Measurements from ENCODE around the gene KIAA0232.
A peak's percentile ranks its signal among the peaks of the same experiment; 100 is the strongest.
"Not testable (repeated sequence)": the region's sequence is repeated elsewhere in the genome, so short reads cannot be mapped to it uniquely, and the experiment has no call there.

The KIAA0232 gene

GRCh38 chr4:6797368-6797767 lies 14.8 kb downstream of the KIAA0232 start:
- peaks cover 16% of the 10 kb centered on the region for H3K4me1 ChIP-seq (ENCODE audit: control insufficient read depth, insufficient read depth, low read length)
- H3K27me3 ChIP-seq (replicated peaks; ENCODE audit: control insufficient read depth, insufficient read depth, low read length); DNase-seq (ENCODE audit: low read depth); H3K4me3 ChIP-seq (ENCODE audit: low read length); H3K9me3 ChIP-seq (ENCODE audit: control insufficient read depth, low read length); H3K9ac ChIP-seq (ENCODE audit: low read length); H3K36me3 ChIP-seq (ENCODE audit: control insufficient read depth, insufficient read depth, low read length, severe bottlenecking): not testable (repeated sequence)

GRCh38 chr4:6799091-6799490 lies 16.6 kb downstream of the KIAA0232 start:
- peaks cover 3% of the 10 kb centered on the region for H3K36me3 ChIP-seq (ENCODE audit: control insufficient read depth, insufficient read depth, low read length, severe bottlenecking)
- no peaks in the 10 kb centered on the region for H3K27me3 ChIP-seq (replicated peaks; ENCODE audit: control insufficient read depth, insufficient read depth, low read length)
- H3K9ac ChIP-seq (ENCODE audit: low read length), result no peak overlapping the region
- peaks cover 7% of the 10 kb centered on the region for H3K4me1 ChIP-seq (ENCODE audit: control insufficient read depth, insufficient read depth, low read length)
- H3K9me3 ChIP-seq (ENCODE audit: control insufficient read depth, low read length), result no peaks in the 10 kb centered on the region
- no peak for DNase-seq (ENCODE audit: low read depth)
- H3K4me3 ChIP-seq (ENCODE audit: low read length), result no peak overlapping the region

DNA sequence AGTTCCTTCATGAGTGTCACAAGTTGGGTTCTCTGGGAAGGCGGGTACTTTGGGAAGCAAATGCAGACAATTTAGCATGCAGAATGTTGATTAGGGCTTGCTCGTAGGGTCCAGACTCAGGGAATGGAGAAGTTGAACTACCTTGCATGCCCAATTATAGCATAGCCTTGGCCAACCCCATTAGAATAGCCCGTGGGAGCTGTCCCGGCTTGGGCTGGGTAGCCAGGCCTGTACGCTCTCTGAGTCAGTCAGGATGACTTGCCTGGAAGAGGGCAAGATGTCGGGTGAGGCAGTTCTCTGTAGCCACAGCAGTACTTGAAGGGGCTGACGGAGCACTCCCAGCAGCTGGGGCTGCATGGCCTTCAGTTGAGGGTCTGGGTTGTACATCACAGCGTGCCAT lies 19.5 kb downstream of the KIAA0232 start:
- Histone ChIP-seq H3K36me3 (ENCODE audit: control insufficient read depth, insufficient read depth, low read length, severe bottlenecking) (peaks cover 3% of the 10 kb centered on the region), H3K4me3 (ENCODE audit: low read length) (no peak overlapping the region), H3K4me1 (ENCODE audit: control insufficient read depth, insufficient read depth, low read length) (peaks cover 11% of the 10 kb centered on the region), H3K9ac (ENCODE audit: low read length) (no peak overlapping the region), H3K27me3 (replicated peaks; ENCODE audit: control insufficient read depth, insufficient read depth, low read length) (no peaks in the 10 kb centered on the region), H3K9me3 (ENCODE audit: control insufficient read depth, low read length) (no peaks in the 10 kb centered on the region)
- no peak for DNase-seq (ENCODE audit: low read depth)

DNA sequence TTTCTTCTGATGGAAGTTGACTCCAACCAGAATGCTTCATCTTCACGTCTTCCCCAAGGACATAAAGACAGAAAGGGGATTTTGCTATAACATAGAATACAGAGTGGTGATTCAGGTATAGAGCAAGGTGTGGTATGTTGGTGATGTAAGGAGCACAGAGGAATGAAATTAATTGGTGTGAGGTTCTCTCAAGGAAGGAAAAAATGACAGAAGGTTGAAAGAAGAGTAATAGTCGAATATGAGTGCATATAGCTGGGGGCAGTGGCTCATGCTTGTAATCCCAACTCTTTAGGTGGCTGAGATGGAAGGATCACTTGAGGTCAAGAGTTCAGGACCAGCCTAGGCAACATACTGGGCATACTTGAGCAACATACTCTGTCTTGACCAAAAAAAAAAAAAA lies 20.1 kb downstream of the KIAA0232 start:
- Histone ChIP-seq H3K4me1 (ENCODE audit: control insufficient read depth, insufficient read depth, low read length) (peaks cover 17% of the 10 kb centered on the region), H3K9ac (ENCODE audit: low read length) (no peak overlapping the region), H3K9me3 (ENCODE audit: control insufficient read depth, low read length) (no peaks in the 10 kb centered on the region), H3K36me3 (ENCODE audit: control insufficient read depth, insufficient read depth, low read length, severe bottlenecking) (peaks cover 3% of the 10 kb centered on the region), H3K27me3 (replicated peaks; ENCODE audit: control insufficient read depth, insufficient read depth, low read length) (no peaks in the 10 kb centered on the region), H3K4me3 (ENCODE audit: low read length) (no peak overlapping the region)
- DNase-seq (ENCODE audit: low read depth), result no peak

GRCh38 chr4:6803246-6803645 lies 20.7 kb downstream of the KIAA0232 start:
- no peaks in the 10 kb centered on the region for H3K9me3 ChIP-seq (ENCODE audit: control insufficient read depth, low read length)
- no peak for DNase-seq (ENCODE audit: low read depth)
- H3K36me3 ChIP-seq (ENCODE audit: control insufficient read depth, insufficient read depth, low read length, severe bottlenecking), result peaks cover 3% of the 10 kb centered on the region

GRCh38 chr4:6804082-6804752 lies 21.7 kb downstream of the KIAA0232 start:
- no peak for DNase-seq (ENCODE audit: low read depth)
- H3K9ac ChIP-seq (ENCODE audit: low read length), result no peak overlapping the region
- H3K27me3 ChIP-seq (replicated peaks; ENCODE audit: control insufficient read depth, insufficient read depth, low read length), result no peaks in the 10 kb centered on the region
- no peaks in the 10 kb centered on the region for H3K9me3 ChIP-seq (ENCODE audit: control insufficient read depth, low read length)
- no peak overlapping the region for H3K4me3 ChIP-seq (ENCODE audit: low read length)
- peaks cover 5% of the 10 kb centered on the region for H3K36me3 ChIP-seq (ENCODE audit: control insufficient read depth, insufficient read depth, low read length, severe bottlenecking)
- peaks cover 23% of the 10 kb centered on the region for H3K4me1 ChIP-seq (ENCODE audit: control insufficient read depth, insufficient read depth, low read length)

More at GRCh38 chr4:6803246-6803645, 20.7 kb downstream of the KIAA0232 start:
- no peak overlapping the region for H3K4me3 ChIP-seq (ENCODE audit: low read length)
- peaks cover 19% of the 10 kb centered on the region for H3K4me1 ChIP-seq (ENCODE audit: control insufficient read depth, insufficient read depth, low read length)
- no peak overlapping the region for H3K9ac ChIP-seq (ENCODE audit: low read length)
- no peaks in the 10 kb centered on the region for H3K27me3 ChIP-seq (replicated peaks; ENCODE audit: control insufficient read depth, insufficient read depth, low read length)

DNA sequence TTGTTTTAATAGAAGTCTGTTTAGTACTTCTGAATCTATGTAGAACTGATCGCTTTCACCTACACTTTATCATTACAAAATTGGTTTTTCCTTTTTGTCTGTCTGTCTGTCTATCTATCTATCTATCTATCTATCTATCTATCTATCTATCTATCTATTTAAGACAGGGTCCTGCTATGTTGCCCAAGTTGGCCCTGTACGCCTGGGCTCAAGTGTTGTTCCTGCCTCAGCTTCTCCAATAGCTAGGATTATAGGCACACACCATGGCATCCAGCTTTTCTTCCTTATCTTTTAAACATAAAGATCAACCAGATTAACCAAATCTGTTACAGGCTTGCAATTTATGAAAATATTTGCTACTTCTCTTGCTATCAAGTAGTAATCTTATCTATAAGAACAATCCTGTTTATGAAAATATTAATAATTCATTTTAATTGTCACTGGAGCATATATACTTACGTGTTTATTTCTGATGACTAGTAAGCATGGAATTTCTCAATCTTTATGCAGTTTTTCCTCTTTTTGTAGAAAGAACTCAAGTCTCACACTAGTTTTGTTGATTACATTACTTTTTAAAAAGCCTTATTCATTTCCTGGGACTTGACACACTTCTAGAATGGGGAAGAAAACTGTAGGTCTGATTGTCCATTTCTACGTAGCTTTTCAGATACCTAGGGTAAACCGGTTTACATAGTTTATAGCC lies 24.5 kb downstream of the KIAA0232 start:
- H3K4me3 ChIP-seq (ENCODE audit: low read length), result peak overlapping the region; percentile 12
- peaks cover 7% of the 10 kb centered on the region for H3K36me3 ChIP-seq (ENCODE audit: control insufficient read depth, insufficient read depth, low read length, severe bottlenecking)
- peak; percentile 22 for DNase-seq (ENCODE audit: low read depth)

GRCh38 chr4:6808259-6808658 lies 25.7 kb downstream of the KIAA0232 start:
- Histone ChIP-seq H3K4me1 (ENCODE audit: control insufficient read depth, insufficient read depth, low read length) (peaks cover 28% of the 10 kb centered on the region), H3K27me3 (replicated peaks; ENCODE audit: control insufficient read depth, insufficient read depth, low read length) (no peaks in the 10 kb centered on the region), H3K4me3 (ENCODE audit: low read length) (no peak overlapping the region), H3K9me3 (ENCODE audit: control insufficient read depth, low read length) (no peaks in the 10 kb centered on the region), H3K36me3 (ENCODE audit: control insufficient read depth, insufficient read depth, low read length, severe bottlenecking) (peaks cover 7% of the 10 kb centered on the region), H3K9ac (ENCODE audit: low read length) (no peak overlapping the region)
- DNase-seq (ENCODE audit: low read depth), result no peak

More for the DNA sequence above, 24.5 kb downstream of the KIAA0232 start:
- Histone ChIP-seq H3K4me1 (ENCODE audit: control insufficient read depth, insufficient read depth, low read length) (peaks cover 27% of the 10 kb centered on the region), H3K27me3 (replicated peaks; ENCODE audit: control insufficient read depth, insufficient read depth, low read length) (no peaks in the 10 kb centered on the region), H3K9ac (ENCODE audit: low read length) (no peak overlapping the region), H3K9me3 (ENCODE audit: control insufficient read depth, low read length) (no peaks in the 10 kb centered on the region)

GRCh38 chr4:6811165-6811564 lies 28.6 kb downstream of the KIAA0232 start:
- H3K4me3 ChIP-seq (ENCODE audit: low read length), result no peak overlapping the region
- H3K4me1 ChIP-seq (ENCODE audit: control insufficient read depth, insufficient read depth, low read length), result peaks cover 28% of the 10 kb centered on the region
- H3K36me3 ChIP-seq (ENCODE audit: control insufficient read depth, insufficient read depth, low read length, severe bottlenecking), result peaks cover 7% of the 10 kb centered on the region
- H3K27me3 ChIP-seq (replicated peaks; ENCODE audit: control insufficient read depth, insufficient read depth, low read length), result no peaks in the 10 kb centered on the region
- H3K9ac ChIP-seq (ENCODE audit: low read length), result no peak overlapping the region
- no peaks in the 10 kb centered on the region for H3K9me3 ChIP-seq (ENCODE audit: control insufficient read depth, low read length)
- DNase-seq (ENCODE audit: low read depth), result no peak

DNA sequence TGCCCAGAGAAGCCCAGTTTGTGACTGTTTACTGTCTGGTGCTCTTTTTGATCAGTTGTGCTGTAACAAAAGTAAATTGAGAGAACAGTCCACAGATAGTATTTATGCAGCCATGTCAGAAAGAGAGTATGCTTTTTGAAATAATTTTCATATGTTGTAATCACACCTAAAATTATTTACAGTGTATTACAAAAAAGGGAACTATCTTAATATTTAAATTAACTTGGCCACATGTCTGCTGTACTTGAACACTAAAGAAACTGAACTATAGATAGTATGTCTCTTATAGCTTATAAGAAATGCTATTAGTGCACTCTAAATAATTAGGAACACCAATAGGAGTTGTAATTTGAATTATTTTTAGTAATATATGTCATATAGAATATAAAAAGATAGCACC lies 30.2 kb downstream of the KIAA0232 start:
- Histone ChIP-seq H3K4me3 (ENCODE audit: low read length) (no peak overlapping the region), H3K36me3 (ENCODE audit: control insufficient read depth, insufficient read depth, low read length, severe bottlenecking) (peaks cover 7% of the 10 kb centered on the region), H3K4me1 (ENCODE audit: control insufficient read depth, insufficient read depth, low read length) (peaks cover 17% of the 10 kb centered on the region), H3K9me3 (ENCODE audit: control insufficient read depth, low read length) (no peaks in the 10 kb centered on the region), H3K27me3 (replicated peaks; ENCODE audit: control insufficient read depth, insufficient read depth, low read length) (no peaks in the 10 kb centered on the region), H3K9ac (ENCODE audit: low read length) (no peak overlapping the region)
- DNase-seq (ENCODE audit: low read depth), result no peak

DNA sequence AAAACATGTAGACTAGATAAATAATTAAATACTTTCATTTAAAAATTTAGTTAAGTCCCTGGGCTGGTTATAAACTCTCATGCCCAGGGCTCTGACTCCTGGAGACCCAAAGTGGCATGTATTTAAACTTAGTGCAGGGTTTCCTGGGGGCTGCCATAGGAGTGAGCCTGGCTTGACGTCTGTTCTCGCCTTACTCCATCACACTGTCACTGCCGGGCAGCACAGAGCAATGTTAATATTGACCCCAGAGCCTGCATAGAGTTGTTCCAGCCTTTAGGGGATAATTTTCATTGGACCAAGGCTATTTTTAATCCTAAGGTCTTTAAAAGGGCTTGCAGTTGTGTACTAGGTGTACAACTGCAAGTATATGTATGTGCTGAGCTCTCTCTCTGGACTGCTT lies 31.2 kb downstream of the KIAA0232 start:
- Histone ChIP-seq H3K27me3 (replicated peaks; ENCODE audit: control insufficient read depth, insufficient read depth, low read length) (no peaks in the 10 kb centered on the region), H3K36me3 (ENCODE audit: control insufficient read depth, insufficient read depth, low read length, severe bottlenecking) (peaks cover 12% of the 10 kb centered on the region), H3K4me3 (ENCODE audit: low read length) (no peak overlapping the region), H3K9me3 (ENCODE audit: control insufficient read depth, low read length) (peaks cover 3% of the 10 kb centered on the region), H3K4me1 (ENCODE audit: control insufficient read depth, insufficient read depth, low read length) (peaks cover 10% of the 10 kb centered on the region), H3K9ac (ENCODE audit: low read length) (no peak overlapping the region)
- no peak for DNase-seq (ENCODE audit: low read depth)

Measured in adipocyte (in vitro differentiated cells).